NCI-H446 (cell line): Measurements from ENCODE around the gene CNOT1.

Source experiments
- DNase-seq, 2 experiments: peaks; one replicate each; lab custom pipeline; 2025; lab: John Stamatoyannopoulos, UW

Gene CNOT1

GRCh38 chr16:58487566-58488351, 141.9 kb downstream of the CNOT1 start:
- DNase-seq, result peak; percentile 6 to 65

- no peak for DNase-seq
These were observed 144.3 kb downstream of the CNOT1 start for GRCh38 chr16:58485184-58485887.

GRCh38 chr16:58481931-58482330, 147.7 kb downstream of the CNOT1 start:
- no peak for DNase-seq

DNA sequence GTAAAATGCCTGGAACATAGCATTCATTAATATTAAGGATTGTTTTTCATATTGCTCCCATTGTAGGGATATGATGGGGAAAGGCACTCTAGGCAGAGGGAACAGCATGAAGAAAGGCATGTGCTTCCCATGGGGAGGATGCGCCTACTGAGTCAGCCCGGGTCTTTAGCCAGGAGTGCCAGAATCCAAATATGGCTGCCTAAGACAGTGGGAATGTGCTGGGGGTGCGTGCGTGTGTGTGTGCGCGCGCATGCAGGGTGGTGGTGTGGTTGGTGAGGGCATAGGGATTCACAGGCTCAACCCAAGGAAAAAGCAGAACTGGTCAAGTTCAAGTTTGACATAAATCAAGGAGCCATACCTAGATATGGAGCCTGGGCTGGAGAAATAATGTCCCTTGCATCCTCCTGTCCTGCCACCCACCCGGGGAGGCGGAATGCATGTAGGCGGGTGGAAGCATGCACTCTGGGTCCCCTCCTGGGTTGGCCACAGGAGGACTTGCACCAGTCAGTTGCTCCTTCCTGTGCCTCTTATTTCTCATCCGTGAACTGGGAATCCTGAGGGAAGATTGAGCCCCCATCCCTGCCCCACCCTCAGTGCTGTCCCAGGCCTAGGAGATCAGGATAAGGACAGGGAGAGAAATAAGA, 148.3 kb downstream of the CNOT1 start:
- DNase-seq, result no peak

DNA sequence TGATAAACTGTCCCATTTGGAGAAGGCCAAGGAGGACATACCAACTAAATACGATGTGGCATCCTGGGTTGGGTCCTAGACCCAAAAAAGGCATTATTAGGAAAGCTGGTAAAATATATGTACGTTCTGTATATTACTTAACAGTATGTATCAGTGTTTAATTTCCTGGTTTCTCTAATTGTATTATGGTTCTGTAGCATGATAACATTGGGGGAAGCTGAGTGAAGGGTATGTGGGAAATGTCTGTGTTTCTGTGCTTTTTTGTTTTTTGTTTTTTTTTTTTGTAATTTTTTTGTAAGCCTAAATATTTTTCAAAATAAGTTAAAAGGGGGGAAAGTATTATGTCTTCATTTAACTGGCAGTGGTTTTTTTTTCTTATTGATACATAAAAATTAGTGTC, 151.2 kb downstream of the CNOT1 start:
- DNase-seq, result no peak

GRCh38 chr16:58476791-58477190, 152.8 kb downstream of the CNOT1 start:
- DNase-seq, result no peak

DNA sequence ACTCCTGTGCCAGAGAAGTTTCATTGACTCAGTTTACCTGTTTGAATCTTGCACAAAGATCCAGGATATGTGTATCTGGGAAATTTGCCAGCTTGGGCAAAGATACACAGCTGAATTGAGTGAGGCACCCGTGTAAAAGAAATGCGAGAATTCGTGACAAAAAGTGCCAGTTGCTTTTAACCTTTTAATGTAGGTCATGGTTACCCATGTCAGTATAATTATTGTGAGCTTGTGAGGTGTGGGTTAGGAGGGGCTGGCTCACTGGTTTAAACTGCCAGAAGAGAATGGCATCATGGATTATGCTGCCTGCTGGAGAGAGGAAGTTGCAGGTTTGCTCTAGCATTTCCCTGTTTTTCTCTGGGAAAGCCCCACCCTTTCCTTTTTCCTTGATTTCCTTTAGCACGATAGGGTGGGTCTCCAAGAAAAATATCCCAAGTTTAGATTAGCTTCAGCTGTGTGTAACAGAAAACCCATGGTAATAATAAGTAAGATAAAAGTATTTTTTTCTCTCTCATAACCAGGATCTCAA, 154.5 kb downstream of the CNOT1 start:
- DNase-seq, result no peak

- DNase-seq, result no peak
These were observed 155.3 kb downstream of the CNOT1 start for GRCh38 chr16:58474296-58474695.

GRCh38 chr16:58472827-58473226, 156.8 kb downstream of the CNOT1 start:
- no peak for DNase-seq

DNA sequence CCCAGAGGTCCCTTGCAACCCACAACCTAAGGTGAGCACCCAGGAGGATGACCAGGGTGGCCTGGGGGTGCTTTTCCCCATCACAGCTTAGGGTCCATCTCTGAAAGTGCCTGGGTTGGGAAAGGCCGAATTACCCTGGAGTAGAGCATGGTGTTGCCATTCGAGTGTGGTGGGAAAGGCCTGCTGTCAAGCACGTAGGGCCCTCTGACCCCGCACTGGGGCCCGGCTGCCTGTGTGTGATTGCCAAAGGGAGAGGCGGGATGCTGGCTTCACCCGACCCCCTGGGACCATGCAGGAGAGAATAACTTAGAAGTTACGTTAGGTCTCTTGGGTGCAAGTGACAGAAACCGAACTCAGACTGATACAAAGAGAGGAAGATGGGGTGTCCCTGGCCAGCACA, 157.4 kb downstream of the CNOT1 start:
- DNase-seq, result no peak

GRCh38 chr16:58471209-58471975, 158.2 kb downstream of the CNOT1 start:
- DNase-seq, result no peak
